Activated CD8-positive, alpha-beta memory T cell treated with anti-CD3 and anti-CD28 coated beads, Interleukin-2, amount 50 U/mL, for 4 hours (primary cell): ENCODE measurements around the gene ANKRD44.
"Not testable (repeated sequence)": the region's sequence is repeated elsewhere in the genome, so short reads cannot be mapped to it uniquely, and the experiment has no call there.

Experiments
- DNase-seq: peaks from one replicate; pipeline ENCODE4 v3.0.0-alpha.2; 2020

The ANKRD44 gene

GRCh38 chr2:197010200-197011020, 300.2 kb downstream of the ANKRD44 start:
- DNase-seq = no peak

- not testable (repeated sequence) for DNase-seq
Measured at GRCh38 chr2:197008741-197009341, 301.7 kb downstream of the ANKRD44 start.

GRCh38 chr2:197007716-197008628, 302.6 kb downstream of the ANKRD44 start:
- DNase-seq = no peak

GRCh38 chr2:197001921-197002320, 308.7 kb downstream of the ANKRD44 start:
- no peak for DNase-seq

- no peak for DNase-seq
Measured at GRCh38 chr2:196995757-196996314, 314.7 kb downstream of the ANKRD44 start.

GRCh38 chr2:196994764-196995163, 315.8 kb downstream of the ANKRD44 start:
- no peak for DNase-seq

- DNase-seq = no peak
Measured at GRCh38 chr2:196993617-196994016, 317.0 kb downstream of the ANKRD44 start.

- no peak for DNase-seq
Measured at GRCh38 chr2:196992466-196992865, 318.1 kb downstream of the ANKRD44 start.

GRCh38 chr2:196990788-196991461, 319.7 kb downstream of the ANKRD44 start:
- DNase-seq = no peak

GRCh38 chr2:196990092-196990491, 320.5 kb downstream of the ANKRD44 start:
- no peak for DNase-seq

- no peak for DNase-seq
Measured at GRCh38 chr2:196989496-196989895, 321.1 kb downstream of the ANKRD44 start.

GRCh38 chr2:196988639-196989038, 321.9 kb downstream of the ANKRD44 start:
- no peak for DNase-seq

- DNase-seq = no peak
Measured at GRCh38 chr2:196987649-196988364, 322.8 kb downstream of the ANKRD44 start.

GRCh38 chr2:196987298-196987648, 323.3 kb downstream of the ANKRD44 start:
- no peak for DNase-seq

- no peak for DNase-seq
Measured at GRCh38 chr2:196985511-196986183, 324.9 kb downstream of the ANKRD44 start.

- DNase-seq = no peak
Measured at GRCh38 chr2:196984903-196985302, 325.7 kb downstream of the ANKRD44 start.

- no peak for DNase-seq
Measured at GRCh38 chr2:196983934-196984333, 326.6 kb downstream of the ANKRD44 start.

- DNase-seq = no peak
Measured at GRCh38 chr2:196980473-196980872, 330.1 kb downstream of the ANKRD44 start.

- DNase-seq = no peak
Measured at GRCh38 chr2:196980001-196980400, 330.6 kb downstream of the ANKRD44 start.

- DNase-seq = no peak
Measured at GRCh38 chr2:196977507-196977906, 333.1 kb downstream of the ANKRD44 start.

- no peak for DNase-seq
Measured at GRCh38 chr2:196974970-196975369, 335.6 kb downstream of the ANKRD44 start.
